SU-DHL-6 (cell line): ENCODE results near the gene UBE2E2.

Experiments
- H2AFZ ChIP-seq: fragments of 200-600 bp; sonication (generic); 2 replicates; pipeline ENCODE4 v1.6.1; 2014; ENCODE audit warnings: low read depth, mild to moderate bottlenecking, moderate library complexity, mixed read lengths, antibody characterized with exemption, low read length; ENCODE audit not compliant: severe bottlenecking
- H3F3A ChIP-seq: fragments of 200-600 bp; shearing (Covaris generic); 2 replicates; pipeline ENCODE4 v1.6.0; 2016; ENCODE audit warnings: antibody characterized with exemption, mild to moderate bottlenecking; ENCODE audit not compliant: insufficient read depth
- H3K27ac ChIP-seq: fragments of 200-600 bp; sonication (generic); 2 replicates; pipeline ENCODE4 v1.5.1; 2016; ENCODE audit warnings: low read depth, mild to moderate bottlenecking, low read length, moderate library complexity, mixed read lengths
- H3K27me3 ChIP-seq: fragments of 200-600 bp; sonication (generic), shearing (Covaris generic); 2 replicates; pipeline ENCODE4 v1.6.0; 2014; ENCODE audit warnings: mild to moderate bottlenecking, low read length
- H3K36me3 ChIP-seq: fragments of 200-600 bp; sonication (generic); 2 replicates; pipeline ENCODE4 v1.6.1; 2014; ENCODE audit warnings: mild to moderate bottlenecking, low read length, mixed read lengths
- H3K4me2 ChIP-seq: fragments of 300-600, 200-600 bp; shearing (Covaris generic), sonication (generic); 2 replicates; pipeline ENCODE4 v1.6.0; 2014; ENCODE audit warnings: low read length, low read depth, mild to moderate bottlenecking; ENCODE audit not compliant: poor library complexity, severe bottlenecking
- H3K4me3 ChIP-seq: fragments of 200-600 bp; sonication (generic); 2 replicates; pipeline ENCODE4 v1.5.1; 2014; ENCODE audit warnings: antibody characterized with exemption, low read length, mild to moderate bottlenecking, mixed read lengths; ENCODE audit not compliant: insufficient read depth, poor library complexity, severe bottlenecking
- H3K79me2 ChIP-seq: fragments of 200-600 bp; sonication (generic); 2 replicates; pipeline ENCODE4 v1.6.1; 2014; ENCODE audit warnings: mild to moderate bottlenecking, low read length, moderate library complexity; ENCODE audit not compliant: insufficient read depth
- H3K9ac ChIP-seq: fragments of 200-600 bp; sonication (generic); 2 replicates; pipeline ENCODE4 v1.7.0; 2014; ENCODE audit warnings: mild to moderate bottlenecking, low read length
- H3K9me2 ChIP-seq: fragments of 200-600 bp; sonication (generic); replicated peaks from 2 replicates; pipeline ENCODE4 v1.6.1; 2014; ENCODE audit warnings: low read length; ENCODE audit not compliant: insufficient read depth
- H3K9me3 ChIP-seq: fragments of 200-600 bp; sonication (generic); 2 replicates; pipeline ENCODE4 v1.6.1; 2014; ENCODE audit warnings: low read length, mixed read lengths; ENCODE audit not compliant: insufficient read depth
- H4K20me1 ChIP-seq: fragments of 200-600 bp; sonication (generic); 2 replicates; pipeline ENCODE4 v1.6.1; 2014; ENCODE audit warnings: low read depth, mild to moderate bottlenecking, antibody characterized with exemption, low read length, moderate library complexity, mixed read lengths
- CTCF ChIP-seq: fragments of 200-600 bp; sonication (generic); IDR thresholded peaks from one replicate; pipeline ENCODE4 v1.5.1; 2017; ENCODE audit warnings: antibody characterized with exemption, mild to moderate bottlenecking, low read length, moderate library complexity; ENCODE audit not compliant: insufficient read depth, poor library complexity, severe bottlenecking
- EZH2phosphoT487 ChIP-seq: fragments of 200-600 bp; sonication (generic), shearing (Covaris generic); conservative IDR thresholded peaks from 2 replicates; pipeline ENCODE4 v1.6.1; 2018; ENCODE audit warnings: mild to moderate bottlenecking, antibody characterized with exemption, low read length, moderate library complexity, mixed read lengths

The UBE2E2 gene

DNA sequence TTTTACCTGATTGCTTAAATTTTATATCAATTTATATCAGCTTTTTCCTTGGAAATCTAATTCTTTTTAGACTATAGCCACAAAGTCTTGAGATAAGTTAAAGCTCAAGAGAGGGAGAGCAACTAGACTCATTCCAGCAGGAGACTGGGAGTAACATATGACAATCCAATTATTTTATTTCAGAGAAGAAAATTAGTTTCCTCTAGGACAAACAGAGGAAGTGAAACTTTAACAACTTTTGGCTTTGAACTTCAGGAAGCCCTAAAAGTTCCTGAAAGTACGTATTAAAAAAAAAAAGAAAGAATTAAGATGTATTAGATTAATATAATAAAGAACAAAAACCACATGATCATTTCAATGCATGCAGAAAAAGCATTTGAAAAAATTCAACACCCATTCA lies 13.9 kb upstream of the UBE2E2 start:
- H3K4me3 ChIP-seq = no peak overlapping the region
- no peaks in the 10 kb centered on the region for H3K9me2 ChIP-seq
- H3K9me3 ChIP-seq = no peaks in the 10 kb centered on the region
- no peaks in the 10 kb centered on the region for H4K20me1 ChIP-seq
- H3F3A ChIP-seq = no peaks in the 10 kb centered on the region
- no peaks in the 10 kb centered on the region for H3K36me3 ChIP-seq
- H3K79me2 ChIP-seq = no peaks in the 10 kb centered on the region
- H3K27me3 ChIP-seq = no peaks in the 10 kb centered on the region
- no peak for TF ChIP-seq CTCF
- no peak for TF ChIP-seq EZH2phosphoT487
- no peak overlapping the region for H2AFZ ChIP-seq
- H3K27ac ChIP-seq = no peak overlapping the region
- no peak overlapping the region for H3K9ac ChIP-seq
- H3K4me2 ChIP-seq = no peak overlapping the region

GRCh38 chr3:23192816-23193215 lies 10.3 kb upstream of the UBE2E2 start:
- no peak overlapping the region for H2AFZ ChIP-seq
- no peaks in the 10 kb centered on the region for H3K9me2 ChIP-seq
- TF ChIP-seq EZH2phosphoT487 (no peak), CTCF (no peak)
- H3K9ac ChIP-seq = no peak overlapping the region
- H3F3A ChIP-seq = no peaks in the 10 kb centered on the region
- H3K4me2 ChIP-seq = no peak overlapping the region
- no peak overlapping the region for H3K27ac ChIP-seq
- H3K9me3 ChIP-seq = no peaks in the 10 kb centered on the region
- H3K79me2 ChIP-seq = no peaks in the 10 kb centered on the region
- no peaks in the 10 kb centered on the region for H4K20me1 ChIP-seq
- no peaks in the 10 kb centered on the region for H3K27me3 ChIP-seq
- no peak overlapping the region for H3K4me3 ChIP-seq
- no peaks in the 10 kb centered on the region for H3K36me3 ChIP-seq

GRCh38 chr3:23193831-23194230 lies 9.3 kb upstream of the UBE2E2 start:
- Histone ChIP-seq H3K4me2 (no peak overlapping the region), H4K20me1 (no peaks in the 10 kb centered on the region), H3K4me3 (no peak overlapping the region), H3K36me3 (no peaks in the 10 kb centered on the region), H3K9me3 (no peaks in the 10 kb centered on the region), H3K9ac (no peak overlapping the region), H3K27ac (no peak overlapping the region), H3K79me2 (no peaks in the 10 kb centered on the region), H2AFZ (no peak overlapping the region), H3K27me3 (no peaks in the 10 kb centered on the region), H3F3A (no peaks in the 10 kb centered on the region), H3K9me2 (no peaks in the 10 kb centered on the region)
- no peak for TF ChIP-seq CTCF
- no peak for TF ChIP-seq EZH2phosphoT487

GRCh38 chr3:23198801-23199200 lies 4.3 kb upstream of the UBE2E2 start:
- H3K4me2 ChIP-seq = no peak overlapping the region

More at GRCh38 chr3:23198801-23199200, 4.3 kb upstream of the UBE2E2 start:
- Histone ChIP-seq H3F3A (no peaks in the 10 kb centered on the region), H3K27me3 (no peaks in the 10 kb centered on the region), H3K9me2 (no peaks in the 10 kb centered on the region), H4K20me1 (no peaks in the 10 kb centered on the region), H3K79me2 (0 out of 2 replicates have a peak, but pooled peaks cover 4% of the 10 kb centered on the region), H3K4me3 (no peak overlapping the region), H2AFZ (no peak overlapping the region), H3K36me3 (no peaks in the 10 kb centered on the region), H3K9ac (no peak overlapping the region), H3K27ac (no peak overlapping the region), H3K9me3 (no peaks in the 10 kb centered on the region)
- TF ChIP-seq EZH2phosphoT487 = no peak
- no peak for TF ChIP-seq CTCF
